Stimulated activated CD8-positive, alpha-beta memory T cell treated with anti-CD3 and anti-CD28 coated beads, Interleukin-7, amount 100 ng/mL, for 48 hours (primary cell): ENCODE measurements around the gene ERCC6L.
"Not testable (repeated sequence)": the region's sequence is repeated elsewhere in the genome, so short reads cannot be mapped to it uniquely, and the experiment has no call there.

Source experiments
- DNase-seq, 2 donors: peaks; one replicate each; pipeline ENCODE4 v3.0.0-alpha.2; 2020; ENCODE audit warnings: low read depth in 1 of 2; ENCODE audit errors: extremely low read depth in 1 of 2

ERCC6L gene

GRCh38 chrX:72254816-72255215 is 16.0 kb upstream of the ERCC6L start:
- no peak for DNase-seq

GRCh38 chrX:72253686-72254085 is 14.9 kb upstream of the ERCC6L start:
- no peak for DNase-seq

- no peak for DNase-seq
Observed at GRCh38 chrX:72247206-72247942, 8.5 kb upstream of the ERCC6L start.

GRCh38 chrX:72245461-72246089 is 6.7 kb upstream of the ERCC6L start:
- no peak for DNase-seq

GRCh38 chrX:72243472-72243871 is 4.6 kb upstream of the ERCC6L start:
- no peak for DNase-seq

- DNase-seq = no peak
Observed at GRCh38 chrX:72240976-72241375, 2.1 kb upstream of the ERCC6L start.

GRCh38 chrX:72238183-72238582 is 644 bp downstream of the ERCC6L start:
- no peak for DNase-seq

GRCh38 chrX:72236841-72237240 is 2.0 kb downstream of the ERCC6L start:
- DNase-seq = no peak

GRCh38 chrX:72230290-72230689 is 8.5 kb downstream of the ERCC6L start:
- DNase-seq = no peak

- not testable (repeated sequence) for DNase-seq
Observed at GRCh38 chrX:72220375-72220774, 18.5 kb downstream of the ERCC6L start.

GRCh38 chrX:72216973-72217372 is 21.9 kb downstream of the ERCC6L start:
- no peak for DNase-seq

GRCh38 chrX:72208126-72208800 is 30.6 kb downstream of the ERCC6L start:
- DNase-seq = no peak

- no peak for DNase-seq
Observed at GRCh38 chrX:72207366-72207765, 31.5 kb downstream of the ERCC6L start.

- DNase-seq = no peak
Observed at GRCh38 chrX:72205706-72206105, 33.1 kb downstream of the ERCC6L start.

- DNase-seq = no peak
Observed at GRCh38 chrX:72203421-72203820, 35.4 kb downstream of the ERCC6L start.

GRCh38 chrX:72202792-72203401 is 35.9 kb downstream of the ERCC6L start:
- DNase-seq = no peak

GRCh38 chrX:72201836-72202536 is 36.8 kb downstream of the ERCC6L start:
- no peak for DNase-seq

- DNase-seq = no peak
Observed at GRCh38 chrX:72182924-72183323, 55.9 kb downstream of the ERCC6L start.

GRCh38 chrX:72181178-72182125 is 57.4 kb downstream of the ERCC6L start, which contains the start of gene PIN4:
Gene PIN4, plus strand, starts transcription at chrX:72181757. Its CDS starts 29 bp downstream, at chrX:72181786.
- peak; percentile 47 to 77 for DNase-seq

- DNase-seq = no peak
Observed at GRCh38 chrX:72180539-72180938, 58.3 kb downstream of the ERCC6L start.
